ENCODE measurements around the gene LIN28B. TPM values are rescaled to one million over a fixed set of nuclear protein-coding genes. Genes with fewer than 3 reads are reported as not detected.

LIN28B gene
- total RNA-seq, 2 donors from 2014 or later: not detected

DNA sequence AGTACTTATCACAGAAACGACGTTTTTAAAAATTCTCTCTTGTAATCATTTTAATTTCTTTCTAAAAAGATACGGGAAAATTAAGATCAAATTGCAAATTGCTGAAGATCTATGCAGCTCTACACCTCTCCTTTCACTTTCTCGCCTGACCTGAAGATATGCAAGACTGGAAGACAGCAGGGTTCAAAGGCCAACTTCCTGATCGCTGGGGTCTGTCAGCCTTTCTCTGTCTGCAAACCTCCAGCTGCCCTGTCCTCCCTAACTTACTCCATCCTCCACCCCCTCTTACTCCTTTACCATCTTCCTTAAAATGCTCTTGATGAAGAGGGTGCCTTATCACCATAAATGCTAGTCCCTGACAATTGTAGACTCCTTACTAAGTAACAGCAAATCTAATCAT, 159.2 kb downstream of the LIN28B start:
- Histone ChIP-seq H3K27ac (no peak overlapping the region), H3K9me3 (no peaks in the 10 kb centered on the region), H3K4me3 (no peak overlapping the region), H3K36me3 (replicated peaks in 1 of 2; ENCODE audit: insufficient read depth in 1 of 2, low read depth in 2 of 2) (no peaks in the 10 kb centered on the region), H3K4me1 (no peaks in the 10 kb centered on the region), H3K27me3 (no peaks in the 10 kb centered on the region)
- DNase-seq (no peak), ATAC-seq (no peak)
- intact Hi-C loops (cut with DNase I): no loop called here
- WGBS, 2 donors: 61 to 64% methylated on average over 5 of the region's 5 CpGs
- TF ChIP-seq, protein P1, sequence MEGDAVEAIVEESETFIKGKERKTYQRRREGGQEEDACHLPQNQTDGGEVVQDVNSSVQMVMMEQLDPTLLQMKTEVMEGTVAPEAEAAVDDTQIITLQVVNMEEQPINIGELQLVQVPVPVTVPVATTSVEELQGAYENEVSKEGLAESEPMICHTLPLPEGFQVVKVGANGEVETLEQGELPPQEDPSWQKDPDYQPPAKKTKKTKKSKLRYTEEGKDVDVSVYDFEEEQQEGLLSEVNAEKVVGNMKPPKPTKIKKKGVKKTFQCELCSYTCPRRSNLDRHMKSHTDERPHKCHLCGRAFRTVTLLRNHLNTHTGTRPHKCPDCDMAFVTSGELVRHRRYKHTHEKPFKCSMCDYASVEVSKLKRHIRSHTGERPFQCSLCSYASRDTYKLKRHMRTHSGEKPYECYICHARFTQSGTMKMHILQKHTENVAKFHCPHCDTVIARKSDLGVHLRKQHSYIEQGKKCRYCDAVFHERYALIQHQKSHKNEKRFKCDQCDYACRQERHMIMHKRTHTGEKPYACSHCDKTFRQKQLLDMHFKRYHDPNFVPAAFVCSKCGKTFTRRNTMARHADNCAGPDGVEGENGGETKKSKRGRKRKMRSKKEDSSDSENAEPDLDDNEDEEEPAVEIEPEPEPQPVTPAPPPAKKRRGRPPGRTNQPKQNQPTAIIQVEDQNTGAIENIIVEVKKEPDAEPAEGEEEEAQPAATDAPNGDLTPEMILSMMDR (IDR thresholded peaks at IDR 0.05): no peak
- no peak for TF ChIP-seq POLR2A (IDR thresholded peaks at IDR 0.05)

DNA sequence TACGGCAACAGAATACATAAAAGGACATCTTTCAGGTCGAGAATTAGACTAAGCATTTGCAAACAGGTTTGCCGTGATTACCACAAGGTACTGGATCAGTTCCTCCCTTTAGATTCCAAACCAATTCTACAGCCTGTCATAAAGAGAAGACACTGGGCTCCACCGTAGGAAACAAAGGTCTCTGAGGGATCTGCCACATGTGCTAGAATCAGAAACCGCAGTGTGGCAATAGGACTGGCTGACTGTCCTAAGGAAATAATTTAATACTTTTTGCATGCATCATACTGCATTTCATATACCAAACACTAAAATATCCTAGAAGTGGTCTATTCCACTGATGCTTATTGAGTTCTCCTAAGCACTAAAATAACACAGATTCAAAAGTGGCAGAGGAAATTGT, 163.7 kb downstream of the LIN28B start:
- no peaks in the 10 kb centered on the region for H3K9me3 ChIP-seq
- no peaks in the 10 kb centered on the region for H3K4me1 ChIP-seq
- 78% methylated on average over 5 of the region's 5 CpGs for WGBS, 2 donors
- ATAC-seq (no peak), DNase-seq (no peak)
- no peak overlapping the region for H3K27ac ChIP-seq
- TF ChIP-seq, protein P1 (IDR thresholded peaks at IDR 0.05): no peak
- TF ChIP-seq POLR2A (IDR thresholded peaks at IDR 0.05): no peak
- intact Hi-C loops (cut with DNase I): no loop called here
- no peaks in the 10 kb centered on the region for H3K27me3 ChIP-seq
- H3K4me3 ChIP-seq: no peak overlapping the region
- H3K36me3 ChIP-seq (replicated peaks in 1 of 2; ENCODE audit: insufficient read depth in 1 of 2, low read depth in 2 of 2): no peaks in the 10 kb centered on the region

DNA sequence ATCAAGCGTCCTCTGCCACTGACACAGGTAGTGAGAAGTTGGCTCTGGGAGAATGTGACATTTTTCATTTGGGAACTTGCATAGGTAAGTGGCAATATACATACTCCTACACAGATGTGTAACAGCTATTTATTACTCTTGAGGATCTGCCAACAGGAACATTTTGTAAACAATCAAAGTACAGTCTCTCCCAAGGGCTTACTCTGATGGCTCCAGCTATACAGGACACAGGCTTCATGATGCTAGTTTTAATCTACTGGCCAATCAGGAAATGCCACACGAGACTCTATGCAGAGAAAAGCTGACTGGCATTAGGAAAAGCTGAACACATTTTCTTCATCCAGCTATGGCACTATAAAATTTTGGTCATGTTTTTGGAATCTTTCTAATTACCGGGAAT, 165.1 kb downstream of the LIN28B start:
- DNase-seq: no peak
- no peak for ATAC-seq
- Histone ChIP-seq H3K27ac (no peak overlapping the region), H3K4me1 (no peaks in the 10 kb centered on the region), H3K9me3 (no peaks in the 10 kb centered on the region), H3K4me3 (no peak overlapping the region), H3K36me3 (replicated peaks in 1 of 2; ENCODE audit: insufficient read depth in 1 of 2, low read depth in 2 of 2) (no peaks in the 10 kb centered on the region), H3K27me3 (no peaks in the 10 kb centered on the region)
- TF ChIP-seq, protein P1 (IDR thresholded peaks at IDR 0.05): no peak
- no peak for TF ChIP-seq POLR2A (IDR thresholded peaks at IDR 0.05)
- WGBS, 2 donors: 66 to 68% methylated on average over 3 of the region's 3 CpGs
- intact Hi-C loops (cut with DNase I): no loop called here

DNA sequence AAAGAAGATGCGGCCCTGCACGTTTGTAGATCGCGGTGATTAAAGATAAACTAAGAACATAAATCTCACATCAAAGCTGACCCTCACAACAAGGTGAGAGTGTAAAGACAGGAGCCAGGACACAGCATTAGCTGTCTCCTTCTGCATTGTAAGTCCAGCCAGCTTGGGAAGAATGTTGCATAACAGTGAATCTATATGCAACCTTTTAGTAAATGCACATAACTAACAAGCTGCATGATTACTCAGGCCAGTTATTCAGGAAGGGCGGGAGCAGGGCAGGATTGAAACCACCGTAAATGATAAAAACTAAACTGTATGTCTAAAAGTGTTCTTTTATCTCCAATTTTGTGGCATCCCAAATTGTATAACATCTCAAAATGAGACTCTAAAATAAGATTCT, 165.8 kb downstream of the LIN28B start:
- Histone ChIP-seq H3K27ac (no peak overlapping the region), H3K4me3 (no peak overlapping the region), H3K36me3 (replicated peaks in 1 of 2; ENCODE audit: insufficient read depth in 1 of 2, low read depth in 2 of 2) (no peaks in the 10 kb centered on the region), H3K9me3 (no peaks in the 10 kb centered on the region), H3K4me1 (no peaks in the 10 kb centered on the region), H3K27me3 (no peaks in the 10 kb centered on the region)
- no peak for ATAC-seq
- TF ChIP-seq, protein P1 (IDR thresholded peaks at IDR 0.05): no peak
- no peak for TF ChIP-seq POLR2A (IDR thresholded peaks at IDR 0.05)
- no peak for DNase-seq
- intact Hi-C loops (cut with DNase I): no loop called here
- 57 to 61% methylated on average over 6 of the region's 6 CpGs for WGBS, 2 donors

Small RNA genes lying within 50 kb of the gene (small RNA-seq; reads per million reads assigned to genes)
- not detected for gene RNU6-1106P

Other genes starting within 250 kb of the LIN28B start
- 10 to 100 TPM; 13.5 to 16.6 TPM for gene HACE1, start 97.2 kb upstream of the LIN28B start, total RNA-seq
- not detected for gene POPDC3, start 222.9 kb downstream of the LIN28B start, total RNA-seq